Heart left ventricle (tissue), 13 donors: ENCODE data around the gene ARPC1B.

Source experiments
- CTCF ChIP-seq, 12 donors: fragments of 200-600 bp; sonication (generic) in 4 of 12; IDR thresholded peaks; one replicate each; pipeline versions ENCODE4 v1.5.0 to v1.8.0; 2018 to 2022; ENCODE audit warnings: antibody characterized with exemption in 12 of 12, mild to moderate bottlenecking in 5 of 12
- POLR2A ChIP-seq, 2 donors: fragments of 450-650 bp; IDR thresholded peaks; one replicate each; pipeline ENCODE4 v1.6.1; 2017; ENCODE audit warnings: antibody characterized with exemption in 2 of 2, mild to moderate bottlenecking in 2 of 2, moderate library complexity in 2 of 2
- donor health status: ischemic (EF 13 %, LVEDD 7.1; RV severe dilation, severe dysfunction).
- donor health status: DM: no; HTN: yes; CAD: no.
- donor health status: DM: no; HTN: no; CAD: no.
- donor health status: ischemic (EF 25% LVEDD 6.9; RV normal size, moderate dysfunction).
- donor health status: ischemic (EF 25% LVEDD 5.7; RV mildly dilated, moderate dysfunction).
- donor health status: ischemic (EF 35%, LVEDD 5.7; RV mildly dilated, moderate dysfunction).
- donor health status: nonischemic (EF 11% LVEDD 7.7; RV severe dilation, severe dysfunction).
- donor health status: DM: yes; HTN: yes; CAD: no.
- donor health status: PGD.
- donor health status: ischemic (EF 29% LVEDD 5.4; RV normal size, mild dysfunction).
- donor health status: nonischemic (EF 23%, LVEDD 6.1; RV moderate dilation, normal function).

GRCh38 chr7:99372275-99373090 lies 2.0 kb upstream of the ARPC1B start:
- TF ChIP-seq CTCF (IDR thresholded peaks at IDR 0.05) (no peak), POLR2A (IDR thresholded peaks at IDR 0.05) (no peak)
